GM10266 (cell line): Measurements from ENCODE around the gene ATP10D.

Experiments used
- DNase-seq: peaks from one replicate; pipeline ENCODE4 v3.0.0; 2012; ENCODE audit errors: extremely low spot score
- CTCF ChIP-seq: IDR thresholded peaks from 2 replicates; pipeline ENCODE4 v1.5.1; 2012; ENCODE audit warnings: mild to moderate bottlenecking, low read depth; ENCODE audit not compliant: control insufficient read depth, insufficient read depth; ENCODE audit errors: missing control alignments

The ATP10D gene

GRCh38 chr4:47567511-47567910 is 82.4 kb downstream of the ATP10D start:
- no peak for TF ChIP-seq CTCF
- no peak for DNase-seq

- no peak for DNase-seq
- no peak for TF ChIP-seq CTCF
Measured at GRCh38 chr4:47570816-47571215, 85.7 kb downstream of the ATP10D start.

- no peak for DNase-seq
Measured at GRCh38 chr4:47572981-47573380, 87.9 kb downstream of the ATP10D start.

GRCh38 chr4:47577779-47578553 is 92.9 kb downstream of the ATP10D start:
- DNase-seq, result no peak
- TF ChIP-seq CTCF, result no peak

More at GRCh38 chr4:47572981-47573380, 87.9 kb downstream of the ATP10D start:
- TF ChIP-seq CTCF, result no peak

- TF ChIP-seq CTCF, result no peak
- no peak for DNase-seq
Measured at GRCh38 chr4:47579235-47579634, 94.2 kb downstream of the ATP10D start.

- DNase-seq, result no peak
Measured at GRCh38 chr4:47590325-47590724, 105.2 kb downstream of the ATP10D start.

More at GRCh38 chr4:47590325-47590724, 105.2 kb downstream of the ATP10D start:
- TF ChIP-seq CTCF, result no peak
